A172 (cell line): ENCODE results near the gene SVBP. TPM values are rescaled to one million over a fixed set of nuclear protein-coding genes. Genes with fewer than 3 reads are reported as not detected.

Experiments
- DNase-seq: peaks from one replicate; pipeline ENCODE4 v3.0.0-alpha.2; 2015; ENCODE audit warnings: low spot score
- total RNA-seq: library from RNA; depleted of rRNA; stranded (reverse); fragments of >200 nt; shearing (Covaris generic); gene quantifications from 2 replicates; pipeline ENCODE4 v1.2.3, GENCODE V29; 2014

Gene SVBP
- total RNA-seq, 1 experiment from 2014 or later, result 15.2 TPM

DNA sequence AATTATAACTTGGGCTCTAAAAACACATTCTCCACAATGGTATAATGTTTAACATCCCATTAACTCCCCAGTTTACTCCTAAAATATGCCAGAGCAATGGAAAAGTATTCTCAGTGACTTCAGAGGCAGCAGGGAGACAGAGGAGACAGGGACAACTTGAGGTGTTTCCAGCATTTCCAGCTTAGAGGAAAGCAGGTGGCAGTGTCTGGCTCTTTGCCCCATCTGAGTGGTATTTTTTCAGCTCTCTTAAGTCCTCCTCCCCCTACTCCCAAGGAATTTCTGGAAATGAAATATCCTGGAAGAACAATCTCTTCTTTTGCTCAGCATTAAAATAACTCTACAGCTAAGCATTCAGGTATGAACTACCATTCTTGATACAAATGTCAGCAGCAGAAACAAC lies 11.0 kb downstream of the SVBP start:
- DNase-seq, result no peak

DNA sequence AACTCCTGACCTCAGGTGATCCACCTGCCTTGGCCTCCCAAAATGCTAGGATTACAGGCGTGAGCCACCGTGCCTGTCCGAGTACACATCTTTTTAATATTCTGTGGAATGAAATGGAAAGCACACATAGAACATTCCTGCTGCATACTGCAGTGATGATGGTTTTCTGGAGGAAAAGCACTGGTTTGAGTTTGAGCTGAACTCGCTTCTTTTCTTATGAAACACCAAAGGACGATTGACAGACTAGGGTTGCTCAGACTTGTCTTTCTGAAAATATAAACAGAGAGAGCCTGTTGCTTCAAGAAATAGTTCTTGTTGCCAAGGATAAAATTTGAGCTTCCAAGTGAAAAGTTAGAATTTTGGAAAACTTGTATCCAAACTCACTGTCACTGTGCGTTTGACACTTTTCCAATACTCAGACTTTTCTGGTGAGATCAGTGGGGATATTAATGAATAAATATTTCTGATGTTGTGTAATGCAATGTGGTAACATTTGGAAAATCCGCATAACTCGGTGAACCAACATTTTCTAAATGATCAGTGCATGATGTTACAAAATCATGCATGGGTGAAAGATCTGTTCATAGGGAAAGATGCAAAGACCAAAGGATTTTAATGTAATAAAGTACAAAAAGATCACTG lies 15.2 kb downstream of the SVBP start:
- DNase-seq, result no peak

DNA sequence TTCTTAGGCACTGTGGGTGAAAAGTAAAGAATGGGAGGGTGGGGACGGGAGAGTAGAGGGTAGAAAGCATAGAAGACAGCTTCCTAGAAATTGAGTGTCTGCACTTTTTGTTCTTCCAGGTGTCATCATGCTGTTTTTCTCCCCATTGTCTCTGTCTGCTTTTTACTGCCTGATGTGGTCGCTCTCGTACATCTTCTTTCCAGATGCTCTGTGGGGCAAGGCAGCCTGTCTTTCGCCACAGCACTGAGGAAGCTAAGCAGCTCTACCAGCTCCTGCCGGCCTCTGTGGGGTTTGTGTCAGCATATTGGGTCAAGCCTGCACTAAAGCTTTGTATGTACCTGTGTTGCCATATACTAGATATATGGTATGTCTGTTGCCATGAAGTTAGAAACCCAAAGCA lies 19.2 kb downstream of the SVBP start:
- no peak for DNase-seq

GRCh38 chr1:42797414-42797813 lies 19.8 kb downstream of the SVBP start:
- no peak for DNase-seq

DNA sequence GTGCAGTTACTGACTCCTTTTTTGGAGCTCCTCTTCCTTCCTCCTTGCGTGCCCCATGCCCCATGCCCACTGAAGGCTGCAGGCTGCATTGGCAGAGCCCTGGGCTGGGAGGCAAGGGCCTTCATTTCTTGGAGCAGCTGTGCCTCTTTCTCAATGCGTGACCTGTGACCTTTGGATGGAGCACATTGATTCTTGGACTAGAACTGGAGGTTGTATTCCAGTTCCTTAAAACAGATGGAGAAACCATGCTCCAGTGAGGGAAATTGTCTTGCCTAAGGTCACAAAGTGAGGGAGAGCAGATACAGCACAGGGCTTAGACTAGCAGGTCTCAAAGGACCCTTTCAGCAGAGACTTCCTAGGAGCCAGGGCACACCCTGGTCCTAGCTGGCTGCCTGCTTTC lies 23.4 kb downstream of the SVBP start:
- no peak for DNase-seq

DNA sequence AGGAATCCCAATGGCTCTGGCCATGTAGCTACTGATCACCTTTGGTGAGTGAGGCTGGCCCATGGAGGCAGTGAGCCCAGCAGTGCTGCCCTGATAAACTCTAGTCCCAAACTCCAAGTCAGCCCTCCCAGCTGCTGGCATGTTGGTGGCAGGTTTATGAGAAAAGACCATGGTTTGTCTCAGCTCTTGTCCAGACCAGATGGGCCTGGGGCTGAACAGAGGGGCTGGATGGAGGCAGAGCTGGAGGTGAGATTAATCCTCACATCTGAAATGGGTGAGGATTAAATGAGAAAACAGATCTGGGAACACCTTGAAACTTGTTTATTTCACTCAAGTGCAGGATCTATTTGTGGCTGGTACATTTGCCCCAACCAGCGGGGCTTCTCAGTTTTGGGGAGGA lies 29.2 kb downstream of the SVBP start:
- DNase-seq, result no peak

DNA sequence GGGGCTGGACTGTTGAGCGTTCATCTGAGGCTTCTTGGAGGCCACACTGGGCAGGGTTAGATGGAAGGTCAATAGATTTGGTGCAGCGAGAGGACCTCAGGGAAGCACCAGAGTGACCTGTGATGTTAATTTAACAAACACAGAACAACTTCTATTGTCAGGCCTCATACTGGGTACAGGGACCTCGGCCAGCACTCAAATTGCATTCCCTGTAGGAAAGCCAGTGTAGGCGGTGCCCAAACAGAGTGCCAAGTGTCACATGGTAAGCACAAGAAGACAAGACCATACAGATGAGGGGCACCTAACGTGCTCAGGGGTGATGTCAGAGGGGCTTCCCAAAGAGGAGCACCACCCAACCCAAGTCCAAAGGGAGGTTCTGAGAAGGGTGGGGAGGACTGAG lies 31.1 kb downstream of the SVBP start:
- no peak for DNase-seq

GRCh38 chr1:42784946-42785693 lies 32.1 kb downstream of the SVBP start, which contains the start of gene TMEM269:
TMEM269 (plus strand) TSS chr1:42784991; CDS start chr1:42789894, 4,903 bp downstream.
- no peak for DNase-seq

DNA sequence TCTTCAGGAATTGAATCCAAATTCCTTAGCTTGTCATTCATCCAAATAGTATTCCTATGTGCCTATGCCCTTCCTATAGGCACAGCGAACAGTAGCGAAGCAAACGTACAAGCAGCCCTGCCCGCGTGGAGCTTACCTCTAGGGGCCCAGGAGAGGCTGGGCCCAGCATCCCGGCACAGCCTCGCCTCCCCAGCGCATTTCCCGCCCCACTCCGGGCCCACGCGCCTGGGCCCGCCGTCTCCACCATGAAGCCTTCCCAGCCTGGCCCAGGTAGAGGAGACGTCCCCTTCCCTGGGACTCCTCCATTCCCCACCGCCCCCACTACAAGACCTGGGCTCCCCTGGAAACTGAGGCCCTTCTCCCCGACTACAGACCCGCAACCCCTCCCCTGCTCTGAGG lies 32.7 kb downstream of the SVBP start:
- DNase-seq, result no peak

GRCh38 chr1:42783092-42783491 lies 34.1 kb downstream of the SVBP start:
- no peak for DNase-seq

DNA sequence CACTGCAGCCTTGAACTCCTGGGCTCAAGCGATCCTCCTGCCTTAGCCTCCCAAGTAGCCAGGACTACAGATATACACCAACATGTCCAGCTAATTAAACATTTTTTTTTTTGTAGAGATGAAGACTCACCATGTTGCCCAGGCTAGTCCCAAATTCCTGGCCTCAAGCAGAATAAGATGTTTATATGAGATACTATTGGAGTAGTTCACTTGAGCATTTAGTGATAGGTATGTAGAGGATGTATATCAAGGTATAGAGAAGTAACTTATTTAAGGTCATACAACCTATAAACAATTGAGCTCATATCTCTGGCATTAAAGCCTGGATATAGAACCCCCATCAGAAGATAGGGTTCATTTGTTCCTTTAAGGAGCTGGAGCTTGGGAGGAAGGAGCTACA lies 37.0 kb downstream of the SVBP start:
- no peak for DNase-seq

DNA sequence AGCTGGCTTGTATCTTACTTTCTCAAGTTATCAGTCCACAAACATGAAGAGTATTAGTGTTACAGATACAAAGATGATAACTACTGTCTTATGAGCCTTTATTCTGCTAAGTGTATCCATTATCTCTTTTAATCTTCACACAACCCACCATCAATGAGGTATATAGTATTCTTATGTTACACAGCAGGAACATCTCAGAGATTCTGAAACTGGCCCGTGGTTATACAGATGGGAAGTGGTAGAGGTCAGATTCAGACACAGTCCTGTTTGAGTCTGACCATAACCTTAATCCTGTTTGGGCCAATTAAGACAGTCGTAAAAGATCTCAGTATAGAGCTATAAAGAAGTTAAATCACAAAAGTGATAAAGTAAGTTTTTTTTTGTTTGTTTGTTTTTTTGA lies 37.5 kb downstream of the SVBP start:
- no peak for DNase-seq

DNA sequence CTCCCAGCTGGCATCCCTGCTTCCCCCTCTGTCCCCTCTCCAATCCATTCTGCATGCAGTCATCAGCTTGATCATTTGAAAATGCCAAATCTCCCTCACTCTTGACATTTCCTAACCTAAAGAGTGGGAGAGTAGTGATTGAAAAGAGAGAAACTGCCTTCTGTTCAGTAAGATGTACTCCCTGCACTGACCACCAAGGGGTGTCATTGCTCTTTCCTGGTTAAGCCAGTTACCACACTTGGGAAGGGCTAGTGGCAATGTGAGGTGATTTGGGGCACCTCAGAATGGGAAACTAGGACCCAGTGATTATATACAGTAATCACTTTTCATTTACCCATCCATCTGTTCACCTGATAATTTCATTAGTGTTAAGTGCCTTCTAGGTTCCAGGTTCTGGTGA lies 39.3 kb downstream of the SVBP start:
- DNase-seq, result no peak

GRCh38 chr1:42776502-42776901 lies 40.7 kb downstream of the SVBP start:
- DNase-seq, result no peak

DNA sequence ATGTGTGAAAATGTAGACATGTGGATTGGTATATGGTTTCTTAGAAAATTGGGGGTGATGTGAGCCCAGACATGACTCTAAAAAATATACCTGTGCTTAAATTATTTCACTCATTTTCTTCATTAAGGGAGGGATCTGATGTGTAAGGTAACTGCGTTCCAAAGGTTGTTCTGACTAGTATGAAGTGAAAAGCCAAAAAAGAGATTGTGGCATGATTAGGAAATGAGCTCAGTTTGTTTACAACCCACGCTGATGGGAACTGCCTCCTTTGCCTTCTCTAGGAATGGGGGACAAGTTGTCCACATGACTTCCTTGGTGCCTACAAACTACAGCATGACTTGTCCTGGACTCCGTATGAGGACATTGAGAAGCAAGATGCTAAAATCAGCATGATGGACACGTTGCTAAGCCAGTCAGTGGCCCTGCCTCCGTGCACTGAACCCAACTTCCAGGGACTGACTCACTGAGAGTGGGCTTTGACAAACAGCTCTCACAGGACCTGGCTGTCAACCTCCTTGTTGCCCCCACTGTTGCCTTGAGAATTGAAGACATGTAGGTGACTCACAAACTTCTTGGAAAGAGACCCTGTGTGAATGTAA lies 42.2 kb downstream of the SVBP start:
- DNase-seq, result no peak

DNA sequence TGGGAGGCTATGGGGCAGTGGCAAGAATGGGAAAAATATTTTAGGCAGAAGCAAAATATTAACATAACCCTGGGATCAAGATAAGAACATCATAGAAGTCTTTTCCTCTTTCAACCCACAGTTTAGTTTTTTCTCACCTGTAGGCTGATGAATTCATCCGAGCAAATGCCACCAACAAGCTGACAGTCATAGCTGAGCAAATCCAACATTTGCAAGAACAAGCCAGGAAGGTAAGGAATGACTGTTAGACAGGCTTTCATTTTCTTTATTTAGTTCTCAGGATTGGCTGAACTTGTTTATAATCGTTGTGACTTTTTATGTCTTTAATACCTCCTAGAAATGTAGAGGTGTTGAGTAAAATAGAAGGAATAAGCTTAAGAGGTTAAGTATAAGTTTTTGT lies 43.8 kb downstream of the SVBP start:
- DNase-seq, result no peak

GRCh38 chr1:42769811-42770210 lies 47.4 kb downstream of the SVBP start:
- DNase-seq, result no peak

- no peak for DNase-seq
Measured at GRCh38 chr1:42768172-42768571, 49.0 kb downstream of the SVBP start.

- DNase-seq, result no peak
Measured at GRCh38 chr1:42767510-42768000, 49.6 kb downstream of the SVBP start.

DNA sequence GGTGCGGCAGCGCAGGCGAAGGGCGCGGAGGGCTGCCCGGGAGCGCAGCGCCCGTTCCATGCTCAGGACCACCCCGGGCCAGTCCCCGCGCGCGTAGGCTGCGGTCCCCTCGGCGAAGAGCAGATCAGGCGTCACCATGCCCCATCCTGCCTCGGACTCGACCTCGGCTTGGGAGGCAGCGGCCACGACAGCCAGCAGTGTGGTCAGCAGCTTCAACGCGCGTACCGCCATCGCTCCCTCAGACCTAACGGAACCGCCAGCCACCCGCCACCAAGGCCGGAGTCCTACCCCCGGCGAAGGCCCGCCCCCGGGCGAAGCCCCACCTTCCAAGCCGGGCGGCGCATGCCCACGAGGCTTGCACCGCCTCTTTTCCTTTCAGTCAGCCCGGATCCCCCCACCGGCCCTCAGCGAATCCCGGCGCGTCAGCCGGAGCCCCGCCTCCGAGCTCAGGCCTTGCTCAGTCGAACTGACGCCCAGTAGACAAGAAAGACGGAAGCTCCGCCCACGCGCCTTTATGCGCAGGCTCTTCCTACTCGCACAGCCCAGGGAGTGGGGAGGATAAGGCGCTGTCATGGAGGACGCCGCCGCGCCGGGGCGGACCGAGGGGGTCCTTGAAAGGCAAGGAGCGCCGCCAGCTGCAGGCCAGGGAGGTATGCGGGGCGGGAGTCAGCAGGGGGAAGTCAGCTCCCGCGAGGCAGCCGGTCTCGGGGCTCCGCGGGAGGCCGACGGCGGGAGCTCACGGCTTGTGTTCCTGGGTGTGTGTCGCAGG lies 50.3 kb downstream of the SVBP start, which contains the start of the genes C1orf50 and P3H1:
Gene C1orf50 (plus strand): TSS at position 509 of the 769 bp plus-strand sequence. CDS start 63 bp downstream, at position 572.
Gene P3H1 (minus strand): TSS at position 288 of the 769 bp plus-strand sequence. CDS start 57 bp downstream, at position 231.
- DNase-seq, result peak; percentile 97

DNA sequence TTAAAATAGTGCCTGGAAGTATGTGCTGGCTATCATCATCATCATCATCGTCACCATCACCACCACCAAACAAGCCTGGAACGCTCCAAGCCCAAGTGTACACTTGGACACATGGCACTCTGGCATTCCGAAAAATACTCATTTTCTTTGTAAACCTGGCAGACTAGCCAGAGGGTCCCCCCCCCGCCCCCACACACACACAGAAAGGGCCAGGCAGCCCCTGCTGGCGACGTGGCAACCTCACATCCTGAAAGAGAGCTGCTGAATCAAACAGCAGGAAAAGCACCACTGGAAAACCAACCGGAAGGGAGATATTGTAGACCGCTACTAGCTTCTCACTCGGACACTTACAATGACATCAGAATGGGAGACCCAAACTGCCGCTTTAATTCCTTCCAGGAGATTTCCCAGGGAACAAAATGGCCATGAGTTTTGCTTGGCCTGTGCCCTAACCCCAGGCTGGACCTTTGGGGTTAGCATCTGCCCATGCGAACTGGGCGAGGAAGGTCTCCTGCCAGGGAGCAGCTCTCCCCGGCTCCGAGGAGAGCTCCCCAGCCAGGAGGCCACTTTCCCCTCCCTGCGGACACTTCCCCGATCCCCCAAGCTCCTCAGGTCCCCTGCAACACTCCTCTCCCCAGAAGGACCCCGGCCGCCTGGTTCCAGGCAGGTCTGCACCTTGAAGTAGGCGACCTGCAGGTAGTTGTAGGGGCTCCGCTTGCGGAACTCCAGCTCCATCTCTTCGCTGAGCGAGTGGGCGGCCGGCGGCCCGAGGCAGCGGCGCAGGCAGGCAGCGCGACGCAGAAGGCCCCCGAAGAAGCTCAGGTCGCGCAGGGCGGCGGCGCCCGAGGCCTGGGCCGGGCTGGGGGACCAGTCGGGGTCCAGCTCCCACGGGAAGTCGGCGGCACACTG lies 51.1 kb downstream of the SVBP start:
- DNase-seq, result peak; percentile 77
